Purkinje cell (primary cell): Measurements from ENCODE around the gene GNAS. TPM values are rescaled to one million over a fixed set of nuclear protein-coding genes. Genes with fewer than 3 reads are reported as not detected.

Experiments used
- polyA plus RNA-seq: library from polyadenylated mRNA; unstranded; fragments of >200 nt; fragmentation: Nextera tagmentation; gene quantifications from 2 replicates; pipeline ENCODE4 v1.2.1, GENCODE V29; 2014

GNAS gene
- polyA plus RNA-seq: 896 and 901 TPM in 2 replicates

DNA sequence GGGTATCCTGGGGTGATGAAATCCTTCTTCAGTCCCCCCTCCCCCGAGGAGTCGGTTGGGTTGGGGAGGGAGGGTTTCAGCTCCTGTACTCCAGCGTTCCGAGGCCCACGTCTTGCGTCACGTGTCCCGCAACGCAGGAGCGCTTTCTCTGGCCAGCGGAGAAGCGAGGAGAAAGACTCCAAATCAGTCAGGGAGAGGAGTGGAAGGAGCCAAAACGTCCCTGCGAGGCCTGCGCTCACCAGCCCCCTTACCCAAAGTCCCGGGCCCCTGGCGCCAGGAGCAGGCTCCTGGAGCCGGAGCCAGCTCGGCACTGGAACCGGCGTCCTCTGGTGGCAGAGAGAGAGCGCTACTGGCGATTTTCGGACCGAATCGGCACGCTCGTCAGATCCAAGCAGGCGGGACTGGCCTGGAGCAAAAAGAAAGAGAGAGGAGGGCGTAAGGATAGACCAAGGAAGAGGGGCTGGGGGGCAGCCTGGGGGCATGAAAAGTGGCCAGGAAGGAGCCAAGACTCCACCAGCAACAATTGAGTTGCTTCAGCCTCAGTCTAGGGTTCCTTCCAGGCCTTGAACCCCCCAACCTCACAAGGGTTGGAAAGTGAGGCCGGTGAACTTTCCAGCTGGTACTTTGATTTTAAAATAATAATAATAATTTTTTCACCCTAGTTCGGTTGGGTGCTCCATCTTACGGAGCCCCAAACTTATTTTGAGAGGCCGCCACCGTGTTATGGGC is at the start of gene GNAS:
GNAS (plus strand) TSS at position 174 of the 729 bp plus-strand sequence.

DNA sequence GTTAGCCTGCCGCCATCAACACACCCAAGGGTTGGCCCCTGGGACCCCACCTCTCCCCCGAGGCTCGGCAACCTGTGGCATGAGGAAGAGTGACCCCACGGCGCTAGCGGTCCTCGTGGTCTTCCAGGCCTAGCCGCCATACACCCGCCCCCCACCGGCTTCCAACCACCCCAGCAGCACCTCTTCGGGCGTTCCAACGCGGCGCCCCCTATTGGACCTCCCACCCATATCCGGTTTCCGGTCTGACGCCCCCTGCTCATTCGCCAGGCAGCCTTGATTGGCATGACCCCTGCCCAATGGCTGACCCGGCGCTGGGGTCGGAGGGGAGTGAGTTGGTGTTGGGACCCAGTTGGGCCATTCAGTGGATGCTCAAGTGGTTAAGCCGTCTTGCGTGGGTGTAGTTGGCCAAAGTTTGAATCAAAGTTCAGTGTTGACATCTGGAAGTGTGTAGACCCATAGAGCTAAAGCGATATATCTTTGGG is 1.8 kb upstream of the GNAS start, which contains the start of gene GNAS-AS1:
GNAS-AS1 (minus strand) TSS at position 210 of the 482 bp plus-strand sequence.

Other genes starting within 250 kb of the GNAS start
- 6.4 and 7.2 TPM in 2 replicates for gene STX16, start 201.4 kb upstream of the GNAS start, polyA plus RNA-seq
- gene NPEPL1, start 159.9 kb upstream of the GNAS start, polyA plus RNA-seq: 0.15 and 0.60 TPM in 2 replicates
- gene GNAS-AS1, start 1.8 kb upstream of the GNAS start, polyA plus RNA-seq: not detected in 2 replicates
- 11.0 and 12.4 TPM in 2 replicates for gene NELFCD, start 128.5 kb downstream of the GNAS start, polyA plus RNA-seq
- gene CTSZ, start 154.5 kb downstream of the GNAS start, polyA plus RNA-seq: not detected in 2 replicates
- gene TUBB1, start 166.7 kb downstream of the GNAS start, polyA plus RNA-seq: not detected in 2 replicates
- gene ATP5F1E, start 179.6 kb downstream of the GNAS start, polyA plus RNA-seq: 357 and 438 TPM in 2 replicates
- gene PRELID3B, start 190.1 kb downstream of the GNAS start, polyA plus RNA-seq: 12.4 and 21.0 TPM in 2 replicates